HL-60 (cell line): ENCODE measurements around the gene NLRP3.

Experiments
- DNase-seq, 2 experiments: peaks; one replicate each; pipeline ENCODE4 v3.0.0-alpha.2; 2010 to 2020; ENCODE audit warnings: low read depth in 1 of 2, low spot score in 1 of 2
- H3K27ac ChIP-seq: fragments of 250-450 bp; sonication (Bioruptor Pico); replicated peaks from 2 replicates; pipeline ENCODE4 v1.5.1; 2020; ENCODE audit warnings: mild to moderate bottlenecking, moderate library complexity
- H3K27me3 ChIP-seq: fragments of 250-450 bp; sonication (Bioruptor Pico); 2 replicates; pipeline ENCODE4 v1.5.1; 2021; ENCODE audit warnings: mild to moderate bottlenecking, moderate library complexity; ENCODE audit not compliant: insufficient read depth, poor library complexity, severe bottlenecking
- H3K4me3 ChIP-seq: replicated peaks from 2 replicates; pipeline ENCODE4 v1.5.1; 2011; ENCODE audit warnings: mild to moderate bottlenecking, control low read depth, low read length; ENCODE audit not compliant: insufficient read depth
- CTCF ChIP-seq: IDR thresholded peaks from one replicate; pipeline ENCODE4 v1.5.1; 2011; ENCODE audit warnings: low read length, control low read depth, inconsistent platforms; ENCODE audit not compliant: insufficient read depth
- GABPA ChIP-seq: IDR thresholded peaks from 2 replicates; pipeline ENCODE4 v1.6.1; 2012; ENCODE audit warnings: low read depth
- POLR2AphosphoS5 ChIP-seq: IDR thresholded peaks from 2 replicates; pipeline ENCODE4 v1.6.1; 2012; ENCODE audit warnings: low read depth
- REST ChIP-seq: IDR thresholded peaks from 2 replicates; pipeline ENCODE4 v1.6.1; 2012; ENCODE audit warnings: low read depth; ENCODE audit not compliant: insufficient replicate concordance
- SPI1 ChIP-seq: IDR thresholded peaks from 2 replicates; pipeline ENCODE4 v1.6.1; 2012; ENCODE audit warnings: low read depth, mild to moderate bottlenecking, borderline replicate concordance

NLRP3 gene

GRCh38 chr1:247386687-247387086 lies 29.3 kb upstream of the NLRP3 start:
- no peak for DNase-seq

GRCh38 chr1:247387096-247387495 lies 28.9 kb upstream of the NLRP3 start:
- Histone ChIP-seq H3K27me3 (no peaks in the 10 kb centered on the region), H3K4me3 (no peak overlapping the region), H3K27ac (no peak overlapping the region)
- TF ChIP-seq CTCF (no peak), REST (no peak), POLR2AphosphoS5 (no peak), SPI1 (no peak), GABPA (no peak)
- DNase-seq: no peak

More at GRCh38 chr1:247386687-247387086, 29.3 kb upstream of the NLRP3 start:
- Histone ChIP-seq H3K4me3 (no peak overlapping the region), H3K27me3 (no peaks in the 10 kb centered on the region), H3K27ac (no peak overlapping the region)
- TF ChIP-seq GABPA (no peak), CTCF (no peak), REST (no peak), POLR2AphosphoS5 (no peak), SPI1 (no peak)

- H3K27me3 ChIP-seq: no peaks in the 10 kb centered on the region
- TF ChIP-seq POLR2AphosphoS5 (no peak), CTCF (no peak), SPI1 (no peak), REST (no peak), GABPA (no peak)
- H3K27ac ChIP-seq: no peak overlapping the region
- H3K4me3 ChIP-seq: no peak overlapping the region
- no peak for DNase-seq
These were observed 28.4 kb upstream of the NLRP3 start for GRCh38 chr1:247387565-247387964.
